Stimulated activated CD8-positive, alpha-beta memory T cell treated with anti-CD3 and anti-CD28 coated beads, Interleukin-12 subunit alpha, Interleukin-12 subunit beta, amount 100 ng/mL, for 24 hours (primary cell): ENCODE measurements around the gene RANBP1.

ENCODE experiments used
- DNase-seq: peaks from one replicate; pipeline ENCODE4 v3.0.0-alpha.2; 2020; ENCODE audit errors: extremely low read depth

The RANBP1 gene

GRCh38 chr22:20136603-20136873, 20.6 kb downstream of the RANBP1 start:
- no peak for DNase-seq

DNA sequence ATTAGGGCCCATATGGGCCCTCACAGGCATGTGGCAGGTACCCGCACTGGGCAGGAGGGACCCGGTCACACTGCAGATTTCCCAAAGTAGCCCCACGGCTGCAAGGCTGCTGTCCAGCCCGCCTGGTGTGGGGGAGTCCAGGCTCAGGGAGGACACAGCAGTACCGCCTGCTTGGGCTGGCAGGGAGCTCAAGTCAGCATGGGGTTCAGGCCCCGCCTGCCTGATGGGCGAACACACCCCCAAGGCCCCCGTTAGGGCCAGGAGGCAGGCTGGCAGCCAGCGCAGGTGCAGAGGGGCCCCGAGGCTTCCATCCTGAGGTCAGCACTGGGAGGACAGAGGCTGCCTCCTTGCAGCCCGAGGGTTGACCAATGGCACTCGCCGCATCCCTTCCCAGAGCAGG, 21.2 kb downstream of the RANBP1 start:
- no peak for DNase-seq

DNA sequence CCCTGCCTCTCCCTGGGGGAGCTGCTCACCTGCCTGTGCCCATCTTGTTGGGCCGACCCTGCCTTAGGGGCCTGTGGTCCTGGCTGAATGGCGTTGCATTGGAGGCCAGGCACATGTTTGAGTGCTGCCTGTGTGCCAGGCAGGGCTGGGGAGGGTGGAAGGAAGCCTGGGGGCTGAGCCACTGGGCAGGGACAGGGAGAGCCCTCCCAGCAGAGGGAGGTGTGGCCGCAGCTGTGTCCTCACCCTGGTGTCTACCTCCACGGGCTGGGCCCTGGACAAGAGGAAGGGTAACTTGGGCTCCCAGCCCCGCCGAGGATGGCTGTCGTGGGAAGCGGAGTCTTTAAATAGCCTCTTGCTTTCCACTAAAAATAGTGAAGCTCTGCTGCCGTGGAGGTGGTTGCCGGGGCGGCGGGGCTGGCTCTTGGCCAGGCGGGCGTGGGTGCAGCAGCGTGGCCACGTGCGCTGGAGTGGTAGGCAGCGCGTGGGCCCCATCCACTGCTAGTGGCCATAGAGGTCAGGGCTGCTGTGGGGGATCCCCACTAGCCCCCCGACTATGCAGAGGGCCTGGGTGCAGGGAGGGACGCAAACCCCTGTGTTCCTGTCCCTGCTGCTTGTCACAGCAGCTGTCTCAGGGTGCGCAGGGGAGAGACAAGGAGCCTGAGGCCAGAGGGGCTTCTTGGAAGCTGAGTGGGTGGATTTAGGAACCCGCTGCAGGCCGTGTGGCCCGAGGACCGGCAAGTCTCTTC, 21.9 kb downstream of the RANBP1 start:
- DNase-seq: no peak

GRCh38 chr22:20138417-20138738, 22.5 kb downstream of the RANBP1 start:
- no peak for DNase-seq

GRCh38 chr22:20138868-20139267, 23.0 kb downstream of the RANBP1 start:
- DNase-seq: no peak

- no peak for DNase-seq
Observed at GRCh38 chr22:20139391-20140106, 23.6 kb downstream of the RANBP1 start.

GRCh38 chr22:20140107-20140445, 24.2 kb downstream of the RANBP1 start:
- DNase-seq: no peak

- no peak for DNase-seq
Observed at GRCh38 chr22:20140521-20140964, 24.6 kb downstream of the RANBP1 start.

- no peak for DNase-seq
Observed at GRCh38 chr22:20141186-20142077, 25.5 kb downstream of the RANBP1 start.

- DNase-seq: no peak
Observed at GRCh38 chr22:20142711-20143621, 27.1 kb downstream of the RANBP1 start.

DNA sequence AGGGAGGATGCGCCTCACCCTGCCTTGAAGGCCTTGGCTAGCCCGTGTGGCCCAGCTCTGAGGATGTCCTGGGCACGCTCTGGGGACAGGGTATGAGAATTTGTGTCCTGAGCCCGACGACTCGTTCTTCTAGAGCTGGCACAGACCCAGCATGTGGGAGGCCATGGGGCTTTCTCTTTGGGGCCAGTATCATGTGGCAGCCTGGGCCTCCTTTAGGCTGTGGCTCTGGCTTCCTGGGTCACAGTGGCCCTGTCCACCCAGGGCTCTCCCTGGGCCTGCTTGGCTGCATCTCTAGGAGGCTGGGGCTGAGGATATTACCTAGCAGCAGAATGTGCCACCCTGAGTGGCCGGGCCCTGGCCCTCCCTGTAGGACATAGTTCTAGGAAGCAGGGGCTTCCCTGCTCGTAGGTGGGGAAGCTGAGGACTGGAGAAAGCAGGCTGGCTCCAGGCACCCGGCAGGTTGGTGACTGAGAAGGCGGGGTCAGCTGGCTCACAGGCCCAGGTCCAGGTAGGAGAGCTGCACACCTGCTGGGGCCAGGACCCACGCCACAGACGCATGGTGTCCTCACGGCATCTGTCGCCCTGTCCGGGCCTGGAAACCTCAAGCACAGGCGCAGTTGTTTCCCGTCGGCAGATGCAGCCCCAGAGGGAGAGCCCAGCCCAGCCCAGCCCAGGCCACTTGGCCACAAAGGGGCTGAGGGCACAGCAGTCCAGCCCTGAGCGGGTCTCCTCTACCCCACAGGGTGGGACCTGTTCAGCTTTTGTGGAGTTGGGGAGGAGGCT, 28.2 kb downstream of the RANBP1 start:
- DNase-seq: no peak

GRCh38 chr22:20145206-20145831, 29.4 kb downstream of the RANBP1 start:
- DNase-seq: no peak

DNA sequence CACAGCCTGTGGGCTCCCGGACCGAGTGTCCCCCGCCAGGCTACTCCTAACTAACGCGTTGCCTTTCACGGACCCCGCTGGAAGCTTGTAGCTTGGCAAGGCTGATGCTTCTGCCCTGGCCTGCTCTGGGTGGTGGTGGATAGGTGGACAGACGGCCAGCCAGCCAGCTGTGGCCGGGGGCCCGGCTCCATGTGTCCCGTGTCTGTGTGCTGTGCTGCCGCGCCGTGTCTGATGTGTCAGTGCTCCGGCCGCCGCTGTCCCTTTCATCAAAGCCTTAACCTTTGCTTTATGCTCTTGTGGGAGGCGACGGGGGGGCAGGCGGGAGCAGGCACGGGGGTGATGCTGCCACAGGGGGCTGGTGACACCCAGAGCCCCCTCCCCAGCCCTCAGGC, 29.9 kb downstream of the RANBP1 start:
- no peak for DNase-seq

DNA sequence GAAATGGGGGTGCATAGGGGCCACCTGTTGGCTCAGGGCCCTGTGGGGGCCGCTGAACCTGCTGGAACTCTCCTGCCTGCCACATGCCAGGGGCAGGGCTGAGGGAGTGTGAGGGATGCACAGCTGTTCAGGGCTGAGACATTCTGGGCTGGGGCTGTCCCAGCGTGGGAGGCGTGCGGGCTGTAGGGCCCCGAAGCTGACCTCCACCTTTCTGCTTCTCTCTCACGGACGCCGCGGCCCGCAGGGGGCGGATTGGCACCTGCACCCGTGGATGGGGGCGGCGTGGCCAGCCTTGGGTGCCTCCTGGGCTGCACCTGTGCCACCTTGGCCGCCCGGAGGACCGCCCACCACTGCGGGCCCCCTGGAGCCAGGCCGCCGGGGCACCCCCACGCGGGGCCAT, 30.9 kb downstream of the RANBP1 start:
- no peak for DNase-seq

DNA sequence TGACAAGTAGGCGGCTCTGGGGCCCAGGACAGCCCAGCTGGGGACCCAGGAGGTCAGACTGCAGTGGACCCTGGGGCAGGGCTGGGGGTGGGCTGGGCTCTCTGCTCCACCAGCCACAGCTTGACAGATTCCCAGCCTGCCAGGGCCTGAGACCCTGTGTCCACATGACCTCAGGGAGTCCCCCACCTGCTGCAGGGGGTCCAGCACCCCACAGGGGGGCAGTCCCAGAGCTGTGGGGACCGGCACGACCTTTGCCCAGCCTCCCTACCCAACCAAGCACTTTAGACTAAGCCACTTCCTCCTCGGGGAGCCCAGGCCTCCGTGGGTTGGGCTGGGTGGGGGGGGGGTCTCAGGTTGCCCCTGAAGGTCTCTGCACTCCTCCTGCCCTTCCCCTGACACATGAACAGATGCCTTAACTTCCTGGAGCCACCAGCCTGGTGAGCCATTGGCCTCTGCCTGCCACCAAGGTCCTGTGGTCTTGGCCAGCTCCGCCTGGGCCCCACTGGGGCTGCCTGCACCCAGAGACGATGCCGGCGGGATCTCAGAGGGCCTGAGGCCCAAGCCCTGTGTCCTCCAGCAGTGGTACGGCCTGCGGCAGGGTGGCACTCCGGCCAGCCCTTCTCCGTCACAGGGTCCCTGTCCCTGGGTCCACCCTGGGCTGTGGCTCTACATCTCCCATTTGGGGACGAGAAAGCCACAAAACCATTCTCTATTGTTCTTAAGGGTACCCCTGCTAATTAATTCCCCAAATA, 31.5 kb downstream of the RANBP1 start:
- DNase-seq: no peak

DNA sequence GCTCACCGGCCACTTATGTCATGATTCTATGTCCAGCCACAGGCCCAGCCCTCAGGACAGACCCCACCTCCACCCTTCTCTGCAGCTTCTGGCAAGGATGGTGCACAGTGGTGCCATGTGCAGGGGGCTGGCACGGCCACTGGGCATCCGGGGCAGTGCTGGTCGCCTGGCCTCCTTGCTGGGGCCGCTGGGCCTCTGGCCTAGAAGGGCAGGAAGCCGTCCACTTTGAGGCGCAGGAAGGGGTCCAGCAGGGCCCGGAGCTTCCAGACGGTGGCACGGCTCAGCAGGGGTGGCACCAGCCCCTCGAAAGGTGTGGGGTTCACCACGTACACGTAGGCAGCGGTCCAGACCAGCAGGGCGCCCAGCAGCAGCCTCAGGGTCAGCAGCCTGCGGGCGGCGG, 32.5 kb downstream of the RANBP1 start:
- DNase-seq: no peak

GRCh38 chr22:20149257-20150250, 33.6 kb downstream of the RANBP1 start:
- DNase-seq: no peak
